ENCODE results near the gene DNAJC17.

Gene DNAJC17, protein sequence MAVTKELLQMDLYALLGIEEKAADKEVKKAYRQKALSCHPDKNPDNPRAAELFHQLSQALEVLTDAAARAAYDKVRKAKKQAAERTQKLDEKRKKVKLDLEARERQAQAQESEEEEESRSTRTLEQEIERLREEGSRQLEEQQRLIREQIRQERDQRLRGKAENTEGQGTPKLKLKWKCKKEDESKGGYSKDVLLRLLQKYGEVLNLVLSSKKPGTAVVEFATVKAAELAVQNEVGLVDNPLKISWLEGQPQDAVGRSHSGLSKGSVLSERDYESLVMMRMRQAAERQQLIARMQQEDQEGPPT

DNA sequence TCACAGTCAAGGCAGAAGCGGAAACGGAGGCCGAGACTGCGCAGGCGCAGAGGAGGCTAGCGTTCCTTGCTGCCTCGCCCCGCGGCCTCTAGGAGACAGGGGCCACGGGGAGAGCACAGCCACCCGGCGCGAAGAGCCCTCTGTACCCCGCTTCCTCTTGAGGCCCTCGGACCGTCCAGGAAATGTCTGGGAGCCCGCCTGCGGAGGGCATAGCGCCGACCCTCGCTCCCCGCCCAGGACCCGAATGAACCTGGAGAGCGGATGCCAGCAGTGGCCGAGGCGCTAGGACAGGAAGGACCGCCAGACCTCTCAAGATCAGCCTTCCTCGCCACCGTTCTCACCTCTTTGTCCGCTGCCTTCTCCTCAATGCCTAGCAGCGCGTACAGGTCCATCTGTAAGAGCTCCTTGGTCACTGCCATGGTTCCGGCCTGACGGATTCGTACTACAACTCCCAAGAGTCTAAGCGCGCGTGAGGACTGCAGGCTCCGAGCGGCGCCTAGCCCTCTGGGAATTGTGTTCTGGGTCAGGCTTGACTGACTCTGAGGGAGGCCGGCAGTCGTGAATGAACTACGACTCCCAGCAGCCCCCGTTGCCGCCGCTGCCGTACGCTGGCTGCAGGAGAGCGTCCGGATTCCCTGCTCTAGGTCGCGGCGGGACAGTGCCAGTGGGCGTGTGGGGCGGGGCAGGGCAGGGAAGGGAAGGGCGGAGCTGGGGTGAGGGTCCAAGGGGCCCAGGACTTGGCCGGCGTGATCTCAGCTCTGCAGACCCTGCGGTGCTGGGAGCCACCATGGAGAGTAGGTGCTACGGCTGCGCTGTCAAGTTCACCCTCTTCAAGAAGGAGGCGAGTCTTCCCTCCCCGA lies at the start of gene DNAJC17, which contains the start of gene ZFYVE19:
Gene DNAJC17 (minus strand): TSS at position 446 of the 860 bp plus-strand sequence. CDS start 27 bp downstream, at position 419.
Gene ZFYVE19 (plus strand): TSS at position 62 of the 860 bp plus-strand sequence. CDS start 501 bp downstream, at position 563.
- peak; percentile 93 for DNase-seq

DNA sequence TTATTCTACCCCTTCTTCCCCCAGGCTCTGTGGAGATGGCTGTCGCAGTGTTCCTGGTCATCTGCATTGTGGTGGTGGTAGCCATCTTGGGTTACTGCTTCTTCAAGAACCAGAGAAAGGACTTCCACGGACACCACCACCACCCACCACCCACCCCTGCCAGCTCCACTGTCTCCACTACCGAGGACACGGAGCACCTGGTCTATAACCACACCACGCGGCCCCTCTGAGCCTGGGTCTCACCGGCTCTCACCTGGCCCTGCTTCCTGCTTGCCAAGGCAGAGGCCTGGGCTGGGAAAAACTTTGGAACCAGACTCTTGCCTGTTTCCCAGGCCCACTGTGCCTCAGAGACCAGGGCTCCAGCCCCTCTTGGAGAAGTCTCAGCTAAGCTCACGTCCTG lies 49.5 kb upstream of the DNAJC17 start:
- DNase-seq, result no peak

DNA sequence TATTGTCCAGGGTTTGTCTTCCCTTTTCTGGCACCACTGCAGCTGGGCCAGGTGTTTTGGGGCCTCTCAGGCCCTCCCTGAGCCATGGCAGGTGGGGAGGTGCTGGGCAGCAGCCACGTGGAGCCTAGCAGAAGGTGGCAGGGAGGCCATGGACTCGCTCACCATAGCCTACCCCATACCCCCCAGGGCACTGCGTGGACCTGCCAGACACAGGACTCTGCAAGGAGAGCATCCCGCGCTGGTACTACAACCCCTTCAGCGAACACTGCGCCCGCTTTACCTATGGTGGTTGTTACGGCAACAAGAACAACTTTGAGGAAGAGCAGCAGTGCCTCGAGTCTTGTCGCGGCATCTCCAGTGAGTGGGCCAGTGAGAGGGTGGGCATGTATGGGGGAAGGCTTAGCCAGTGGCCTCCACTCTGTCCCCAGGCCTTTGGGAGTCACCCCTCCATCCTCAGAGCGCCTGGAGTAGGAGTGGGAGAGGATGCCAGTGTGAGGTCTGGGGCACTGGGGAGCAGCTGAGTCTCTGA lies 48.5 kb upstream of the DNAJC17 start:
- no peak for DNase-seq

GRCh38 chr15:40854161-40854560 lies 46.9 kb upstream of the DNAJC17 start:
- no peak for DNase-seq

DNA sequence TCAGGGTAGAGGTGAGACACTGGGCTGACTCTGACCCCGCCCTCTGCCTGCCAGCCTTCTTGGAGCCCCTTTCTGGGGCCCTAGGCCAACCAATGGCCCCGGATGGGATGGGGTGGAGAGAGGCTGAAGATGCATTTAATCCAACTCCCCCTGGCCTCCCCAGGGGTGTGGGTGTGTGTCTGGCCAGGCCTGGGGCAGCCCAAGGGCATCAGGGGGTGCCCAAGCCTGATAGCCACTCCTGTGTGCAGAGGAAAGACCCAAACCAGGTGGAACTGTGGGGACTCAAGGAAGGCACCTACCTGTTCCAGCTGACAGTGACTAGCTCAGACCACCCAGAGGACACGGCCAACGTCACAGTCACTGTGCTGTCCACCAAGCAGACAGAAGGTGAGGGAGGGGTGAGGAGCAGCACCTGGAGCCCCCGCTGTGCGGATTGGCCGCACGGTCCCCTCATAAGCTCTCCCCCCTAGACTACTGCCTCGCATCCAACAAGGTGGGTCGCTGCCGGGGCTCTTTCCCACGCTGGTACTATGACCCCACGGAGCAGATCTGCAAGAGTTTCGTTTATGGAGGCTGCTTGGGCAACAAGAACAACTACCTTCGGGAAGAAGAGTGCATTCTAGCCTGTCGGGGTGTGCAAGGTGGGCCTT lies 46.1 kb upstream of the DNAJC17 start:
- DNase-seq, result no peak

GRCh38 chr15:40852529-40852928 lies 45.3 kb upstream of the DNAJC17 start:
- no peak for DNase-seq

- DNase-seq, result no peak
Observed at GRCh38 chr15:40850576-40851112, 43.4 kb upstream of the DNAJC17 start.

GRCh38 chr15:40847223-40847961 lies 40.1 kb upstream of the DNAJC17 start:
- peak; percentile 90 for DNase-seq

- DNase-seq, result no peak
Observed at GRCh38 chr15:40846841-40847222, 39.6 kb upstream of the DNAJC17 start.

DNA sequence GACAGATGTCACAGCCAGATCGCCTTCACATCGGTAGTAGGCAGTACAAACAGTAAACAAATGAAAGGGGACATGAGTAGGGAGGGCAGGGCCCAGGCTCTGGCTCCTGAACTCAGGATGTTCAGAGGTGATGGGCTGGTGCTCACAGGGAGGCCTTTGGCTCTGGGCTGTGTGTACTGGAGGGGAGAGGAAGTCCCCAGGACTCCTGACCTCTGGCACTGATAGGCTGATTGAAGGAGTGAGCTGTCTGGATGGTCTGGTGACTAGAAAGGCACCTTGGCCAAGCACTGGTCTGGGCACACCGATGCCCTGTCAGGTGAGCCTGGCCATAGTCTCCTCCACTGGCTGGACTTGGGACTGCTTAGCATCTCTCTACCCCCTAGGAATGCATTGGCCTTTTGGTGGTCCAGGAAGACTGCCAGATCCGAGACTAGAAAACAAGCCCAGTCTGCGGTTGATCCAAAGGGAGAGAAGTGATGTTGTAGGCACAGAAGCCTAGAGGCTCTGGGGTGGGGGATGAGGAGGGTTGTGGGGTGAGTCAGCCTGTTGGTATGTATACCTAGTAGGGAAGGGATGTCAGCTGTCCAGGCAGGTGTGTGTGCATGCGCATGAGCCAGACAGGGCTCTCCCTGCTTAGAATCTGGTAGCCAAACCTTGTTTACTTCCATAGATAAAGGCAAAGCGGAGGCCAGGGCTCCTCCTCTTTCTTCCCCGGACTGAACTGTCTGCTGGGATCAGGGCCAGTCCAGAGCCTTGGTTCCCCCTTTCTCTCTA lies 38.4 kb upstream of the DNAJC17 start:
- DNase-seq, result peak; percentile 71

- DNase-seq, result no peak
Observed at GRCh38 chr15:40845036-40845435, 37.8 kb upstream of the DNAJC17 start.

GRCh38 chr15:40844696-40845030 lies 37.4 kb upstream of the DNAJC17 start:
- peak; percentile 44 for DNase-seq

DNA sequence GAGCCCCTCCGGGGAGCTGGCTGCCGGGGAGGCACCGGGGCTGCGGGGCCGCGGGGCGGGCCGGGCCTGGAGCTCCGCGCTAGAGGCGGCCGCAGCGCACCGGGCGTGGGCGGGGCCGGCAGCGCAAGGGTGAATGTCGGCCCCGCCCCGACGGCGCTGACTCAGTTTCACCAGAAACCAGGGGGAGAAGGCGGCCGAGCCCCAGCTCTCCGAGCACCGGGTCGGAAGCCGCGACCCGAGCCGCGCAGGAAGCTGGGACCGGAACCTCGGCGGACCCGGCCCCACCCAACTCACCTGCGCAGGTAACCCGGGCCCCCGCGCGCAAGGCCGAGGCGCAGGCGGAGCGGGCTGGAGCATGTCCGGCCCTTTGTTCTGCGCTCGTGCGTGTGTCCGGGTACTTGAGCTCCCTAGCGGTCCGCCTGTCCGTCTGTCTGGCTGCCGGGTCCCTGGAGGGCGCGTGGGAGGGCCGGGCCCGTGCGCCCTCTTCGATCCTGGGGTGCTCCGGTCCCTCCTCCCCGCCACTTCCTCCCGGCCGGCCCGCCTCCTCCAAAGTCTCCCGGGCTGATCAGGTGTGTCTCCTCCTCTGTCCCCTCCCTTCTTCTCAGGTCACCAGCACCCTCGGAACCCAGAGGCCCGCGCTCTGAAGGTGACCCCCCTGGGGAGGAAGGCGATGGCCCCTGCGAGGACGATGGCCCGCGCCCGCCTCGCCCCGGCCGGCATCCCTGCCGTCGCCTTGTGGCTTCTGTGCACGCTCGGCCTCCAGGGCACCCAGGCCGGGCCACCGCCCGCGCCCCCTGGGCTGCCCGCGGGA lies 36.8 kb upstream of the DNAJC17 start, which contains the start of gene SPINT1:
Gene SPINT1 (plus strand): TSS at position 164 of the 811 bp plus-strand sequence. CDS start 507 bp downstream, at position 671.
- DNase-seq, result peak; percentile 50

DNA sequence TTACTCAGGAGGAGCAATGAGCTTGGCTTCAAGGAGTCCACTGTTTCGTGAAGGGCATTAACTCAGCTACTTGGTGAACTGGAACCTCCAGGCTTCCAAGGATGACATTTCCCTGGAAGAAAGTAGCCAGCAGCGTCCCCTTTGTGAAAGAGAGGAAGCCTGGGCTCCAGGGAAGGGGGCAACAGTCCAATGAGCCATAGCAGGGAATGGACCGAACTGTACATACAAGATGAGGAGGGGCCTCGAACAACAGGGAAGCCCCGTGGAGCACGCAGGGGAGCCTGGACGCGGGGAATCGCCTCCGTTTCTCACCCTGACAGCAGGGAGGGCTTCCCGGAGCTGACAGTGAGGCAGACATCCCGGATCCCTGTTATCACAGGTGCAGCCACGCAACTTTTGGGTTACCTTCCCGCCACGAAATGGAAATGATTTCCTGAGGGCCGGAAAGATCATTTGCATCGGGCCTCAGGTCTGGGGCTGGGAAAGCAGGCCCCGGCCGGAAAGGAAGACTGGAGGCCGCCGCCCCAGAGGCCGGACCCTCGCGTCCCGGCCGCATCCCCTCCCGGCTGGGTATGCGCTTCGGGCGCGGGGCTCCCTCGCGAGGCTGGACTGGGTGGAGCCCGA lies 36.1 kb upstream of the DNAJC17 start:
- no peak for DNase-seq

GRCh38 chr15:40841741-40842140 lies 34.5 kb upstream of the DNAJC17 start:
- no peak for DNase-seq

GRCh38 chr15:40838756-40839155 lies 31.5 kb upstream of the DNAJC17 start:
- DNase-seq, result no peak

- DNase-seq, result no peak
Observed at GRCh38 chr15:40836020-40836419, 28.7 kb upstream of the DNAJC17 start.

- DNase-seq, result no peak
Observed at GRCh38 chr15:40832903-40833302, 25.6 kb upstream of the DNAJC17 start.

DNA sequence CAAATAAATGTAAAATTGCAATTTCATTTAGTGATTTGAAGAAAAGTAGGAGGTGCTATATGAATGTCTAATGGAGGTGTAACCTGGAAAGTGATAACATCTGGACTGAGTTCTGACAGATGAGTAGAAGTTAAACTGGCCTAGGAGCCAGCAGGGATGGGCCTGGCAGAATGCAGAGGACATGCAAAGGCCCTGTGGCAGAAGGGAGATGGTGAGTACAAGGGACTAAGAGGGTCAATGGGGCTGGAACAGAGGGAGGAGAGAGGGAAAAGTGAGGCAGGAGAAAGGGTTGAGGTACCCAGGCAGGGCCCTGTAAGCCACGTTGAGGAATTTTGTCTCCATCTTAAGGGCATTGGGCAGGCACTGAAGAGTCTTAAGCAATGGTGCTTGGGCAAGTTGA lies 24.6 kb upstream of the DNAJC17 start:
- DNase-seq, result no peak

GRCh38 chr15:40830884-40831283 lies 23.6 kb upstream of the DNAJC17 start:
- DNase-seq, result no peak
